Epidermal melanocyte (primary cell): ENCODE data around the gene FCER1A.
"Not testable (repeated sequence)": the region's sequence is repeated elsewhere in the genome, so short reads cannot be mapped to it uniquely, and the experiment has no call there.

ENCODE experiments used
- DNase-seq: peaks from one replicate; pipeline ENCODE4 v3.0.0; 2011; ENCODE audit warnings: low spot score; ENCODE audit not compliant: insufficient read length

FCER1A gene

DNA sequence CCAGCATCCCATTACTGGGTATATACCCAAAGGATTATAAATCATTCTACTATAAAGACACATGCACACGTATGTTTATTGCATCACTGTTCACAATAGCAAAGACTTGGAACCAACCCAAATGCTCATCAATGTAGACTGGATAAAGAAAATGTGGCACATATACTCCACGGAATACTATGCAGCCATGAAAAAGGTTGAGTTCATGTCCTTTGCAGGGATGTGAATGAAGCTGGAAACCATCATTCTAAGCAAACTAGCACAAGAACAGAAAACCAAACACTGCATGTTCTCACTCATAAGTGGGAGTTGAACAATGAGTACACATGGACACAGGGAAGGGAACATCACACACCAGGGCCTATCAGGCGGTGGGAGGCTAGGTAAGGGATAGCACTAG is 47.2 kb downstream of the FCER1A start:
- not testable (repeated sequence) for DNase-seq

DNA sequence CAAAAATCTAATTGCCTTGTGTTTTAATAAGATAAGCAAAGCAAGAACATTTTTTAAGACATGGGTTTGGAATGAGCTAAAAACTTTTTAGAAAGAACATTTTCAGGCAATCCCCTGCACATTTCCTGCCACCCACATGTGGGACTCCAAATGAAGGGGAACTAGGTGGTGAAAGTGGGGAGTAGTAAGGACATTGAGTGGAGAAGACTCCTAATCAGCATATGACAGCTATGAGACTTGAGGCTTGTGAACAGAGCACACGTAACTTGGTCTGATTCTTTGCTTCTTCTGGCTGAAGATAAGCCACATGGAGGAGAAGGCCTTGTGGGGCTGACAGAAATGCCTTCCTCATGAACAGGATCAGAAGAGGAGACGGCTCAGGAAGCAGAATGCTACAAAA is 50.3 kb downstream of the FCER1A start:
- no peak for DNase-seq
